Body of pancreas (tissue), 4 donors: ENCODE measurements around the gene BRAT1. TPM values are rescaled to one million over a fixed set of nuclear protein-coding genes. Genes with fewer than 3 reads are reported as not detected.

Source experiments
- ATAC-seq: fragments of 150-250 bp; one replicate; pipeline ENCODE4 v1.9.1; 2016
- DNase-seq, 4 donors: peaks; one replicate each; pipeline ENCODE4 v3.0.0-alpha.2; 2019
- H3K27ac ChIP-seq, 4 donors: fragments of 200-600 bp; sonication (generic); 1 replicate in 3 of 4; 2 replicates in 1 of 4; pipeline versions ENCODE4 v1.5.1 to v1.6.1; 2016 to 2019; ENCODE audit warnings: mild to moderate bottlenecking in 1 of 4, mixed read lengths in 1 of 4, moderate library complexity in 1 of 4
- H3K27me3 ChIP-seq, 2 donors: fragments of 200-600 bp; sonication (generic); one replicate each; pipeline ENCODE4 v1.6.0; 2016; ENCODE audit warnings: mild to moderate bottlenecking in 1 of 2
- H3K36me3 ChIP-seq, 2 donors: fragments of 200-600 bp; sonication (generic); replicated peaks in 1 of 2; 2 replicates each; pipeline ENCODE4 v1.5.1; 2016; ENCODE audit warnings: low read depth in 2 of 2; ENCODE audit not compliant: insufficient read depth in 1 of 2
- H3K4me1 ChIP-seq: fragments of 200-600 bp; sonication (generic); one replicate; pipeline ENCODE4 v1.6.0; 2016
- H3K4me3 ChIP-seq, 2 donors: fragments of 200-600 bp; sonication (generic); 1 replicate in 1 of 2; 2 replicates in 1 of 2; pipeline ENCODE4 v1.5.1; 2016 to 2019
- H3K9me3 ChIP-seq, 3 donors: fragments of 200-600 bp; sonication (generic); 1 replicate in 2 of 3; 2 replicates in 1 of 3; pipeline ENCODE4 v1.5.1; 2016
- CTCF ChIP-seq, 7 experiments: fragments of 450-650 bp in 4 of 7; fragments of 200-600 bp in 3 of 7; sonication (generic) in 3 of 7; IDR thresholded peaks; one replicate each; pipeline ENCODE4 v1.5.1; 2016 to 2019; ENCODE audit warnings: antibody characterized with exemption in 7 of 7
- POLR2A ChIP-seq, 3 donors: fragments of 450-650 bp; IDR thresholded peaks; one replicate each; pipeline ENCODE4 v1.6.1; 2016; ENCODE audit warnings: antibody characterized with exemption in 3 of 3, mild to moderate bottlenecking in 2 of 3
- WGBS, 2 donors: methylation state at CpG; one replicate each; pipeline ENCODE4 v1.1.5; 2017; 5-methylcytosine and 5-hydroxymethylcytosine counted together
- intact Hi-C: fragments of 100-400 bp; cut with DNase I; formaldehyde crosslinking; loops from one replicate; pipeline ENCODE4 v1.15.1; 2023
- total RNA-seq, 2 donors: library from RNA; depleted of rRNA; stranded (reverse); fragments of >200 nt; gene quantifications; one replicate each; pipeline ENCODE4 v1.1.0, GENCODE V29; 2016

BRAT1 gene
- total RNA-seq, 2 donors from 2014 or later: 36.6 to 46.8 TPM

- no peaks in the 10 kb centered on the region for H3K27me3 ChIP-seq
- H3K27ac ChIP-seq: peak overlapping the region; percentile 89 to 98 (median 93)
- WGBS, 2 donors: 36% methylated on average over 46 of the region's 53 CpGs; no CpG with 5 or more reads in 1 of the 2 donors
- H3K4me1 ChIP-seq: peaks cover 95% of the 10 kb centered on the region
- TF ChIP-seq POLR2A (IDR thresholded peaks at IDR 0.05) (peak; percentile 6 to 26 (median 16)), CTCF (IDR thresholded peaks at IDR 0.05) (peak in 1 of 7 experiments; percentile 11)
- DNase-seq (peak; percentile 70 to 81 (median 77)), ATAC-seq (no peak)
- intact Hi-C loops: no loop called here
- peak overlapping the region in 1 of 2 donors; percentile 35 for H3K4me3 ChIP-seq
- no peaks in the 10 kb centered on the region for H3K9me3 ChIP-seq
- H3K36me3 ChIP-seq: no peaks in the 10 kb centered on the region
Observed at GRCh38 chr7:2524808-2525657, 30.3 kb downstream of the BRAT1 start.

- ATAC-seq: peak; percentile 78
- peak; percentile 97 to 99 (median 98) for DNase-seq
- peak; percentile 68 to 77 (median 70) for TF ChIP-seq POLR2A (IDR thresholded peaks at IDR 0.05)
- TF ChIP-seq CTCF (IDR thresholded peaks at IDR 0.05): peak in 4 of 7 experiments; percentile 4 to 39 (median 14)
- intact Hi-C loops: no loop called here
- 9% methylated on average over 49 of the region's 51 CpGs; no CpG with 5 or more reads in 1 of the 2 donors for WGBS, 2 donors
- Histone ChIP-seq H3K36me3 (no peaks in the 10 kb centered on the region), H3K4me3 (peak overlapping the region in 1 of 2 donors; percentile 35), H3K9me3 (no peaks in the 10 kb centered on the region), H3K27ac (peak overlapping the region; percentile 89 to 98 (median 93)), H3K4me1 (peaks cover 88% of the 10 kb centered on the region), H3K27me3 (no peaks in the 10 kb centered on the region)
Observed at GRCh38 chr7:2523941-2524807, 31.1 kb downstream of the BRAT1 start.

GRCh38 chr7:2523461-2523936, 31.8 kb downstream of the BRAT1 start:
- Histone ChIP-seq H3K4me3 (no peak overlapping the region), H3K27me3 (no peaks in the 10 kb centered on the region), H3K36me3 (no peaks in the 10 kb centered on the region), H3K9me3 (no peaks in the 10 kb centered on the region), H3K27ac (peak overlapping the region; percentile 89 to 98 (median 93)), H3K4me1 (peaks cover 88% of the 10 kb centered on the region)
- intact Hi-C loops: no loop called here
- DNase-seq (peak; percentile 76 to 89 (median 83)), ATAC-seq (peak; percentile 37)
- 0 to 2% methylated on average over 9 to 22 of the region's 22 CpGs for WGBS, 2 donors
- TF ChIP-seq CTCF (IDR thresholded peaks at IDR 0.05): no peak
- no peak for TF ChIP-seq POLR2A (IDR thresholded peaks at IDR 0.05)

DNA sequence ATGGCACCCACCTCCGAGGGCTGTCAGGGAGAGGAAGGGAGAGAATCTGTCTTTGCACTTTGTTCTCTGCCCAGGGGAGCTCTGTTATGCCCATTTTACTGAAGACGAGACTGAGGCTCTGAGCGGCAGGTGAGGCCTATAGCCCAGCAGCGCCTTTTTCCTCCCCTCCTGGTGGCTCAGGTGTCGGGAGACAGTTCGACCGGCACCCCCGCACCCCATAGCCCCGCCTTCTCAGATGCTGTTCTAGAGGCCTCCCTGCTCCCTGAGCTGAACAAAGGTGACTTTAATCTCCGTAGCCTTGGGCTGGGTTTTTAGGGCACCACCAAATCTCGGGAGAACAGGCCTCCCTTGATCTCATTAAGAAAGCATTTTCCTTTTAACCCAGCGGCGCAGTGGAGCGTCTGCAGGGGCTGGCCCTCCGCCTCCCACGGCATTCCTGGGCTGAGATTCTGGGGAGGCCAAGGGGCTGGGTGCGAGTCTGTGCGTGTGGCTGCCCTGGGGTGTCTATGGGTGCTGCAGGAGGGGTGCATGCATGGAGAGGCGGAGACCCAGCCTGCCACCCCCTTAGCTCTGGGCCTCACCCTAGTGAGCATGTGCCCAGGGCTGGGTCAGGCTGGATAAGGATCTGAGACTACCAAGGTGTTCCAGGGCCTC, 32.4 kb downstream of the BRAT1 start:
- Histone ChIP-seq H3K4me3 (peak overlapping the region in 1 of 2 donors; percentile 9), H3K27ac (peak overlapping the region; percentile 89 to 98 (median 93)), H3K36me3 (no peaks in the 10 kb centered on the region), H3K9me3 (no peaks in the 10 kb centered on the region), H3K4me1 (peaks cover 84% of the 10 kb centered on the region), H3K27me3 (no peaks in the 10 kb centered on the region)
- DNase-seq (peak in 3 of 4 donors; percentile 50 to 65 (median 52)), ATAC-seq (no peak)
- TF ChIP-seq CTCF (IDR thresholded peaks at IDR 0.05): peak in 1 of 7 experiments; percentile 7
- TF ChIP-seq POLR2A (IDR thresholded peaks at IDR 0.05): peak in 2 of 3 donors; percentile 17 to 23
- 7% methylated on average over 12 to 19 of the region's 19 CpGs for WGBS, 2 donors
- intact Hi-C loops: no loop called here
